NCI-H1436 (cell line): Measurements from ENCODE around the gene CHID1.

Source experiments
- DNase-seq: peaks from one replicate; lab custom pipeline; 2025; lab: John Stamatoyannopoulos, UW

Gene CHID1

DNA sequence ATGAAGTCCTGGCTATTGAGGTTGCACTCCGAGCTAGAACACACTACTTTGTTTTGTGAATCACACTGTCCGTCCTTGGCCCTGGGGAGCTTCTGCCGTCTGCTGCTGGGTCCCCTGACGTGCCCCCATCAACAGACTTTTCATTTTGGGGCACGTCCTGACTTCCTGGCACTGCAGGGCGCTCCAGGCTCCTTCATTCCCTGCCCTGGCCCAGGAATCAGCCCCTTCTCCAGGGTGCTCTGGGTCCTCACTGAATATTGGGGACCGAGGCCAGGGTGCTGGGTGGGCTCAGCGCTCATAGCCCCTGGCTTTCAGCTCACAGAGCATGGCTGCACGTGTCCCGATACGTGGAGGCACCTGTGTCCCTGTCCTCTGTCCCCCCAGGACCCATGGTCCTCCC lies 45.7 kb downstream of the CHID1 start:
- no peak for DNase-seq

- DNase-seq = no peak
These were observed 46.4 kb downstream of the CHID1 start for GRCh38 chr11:863910-864827.

DNA sequence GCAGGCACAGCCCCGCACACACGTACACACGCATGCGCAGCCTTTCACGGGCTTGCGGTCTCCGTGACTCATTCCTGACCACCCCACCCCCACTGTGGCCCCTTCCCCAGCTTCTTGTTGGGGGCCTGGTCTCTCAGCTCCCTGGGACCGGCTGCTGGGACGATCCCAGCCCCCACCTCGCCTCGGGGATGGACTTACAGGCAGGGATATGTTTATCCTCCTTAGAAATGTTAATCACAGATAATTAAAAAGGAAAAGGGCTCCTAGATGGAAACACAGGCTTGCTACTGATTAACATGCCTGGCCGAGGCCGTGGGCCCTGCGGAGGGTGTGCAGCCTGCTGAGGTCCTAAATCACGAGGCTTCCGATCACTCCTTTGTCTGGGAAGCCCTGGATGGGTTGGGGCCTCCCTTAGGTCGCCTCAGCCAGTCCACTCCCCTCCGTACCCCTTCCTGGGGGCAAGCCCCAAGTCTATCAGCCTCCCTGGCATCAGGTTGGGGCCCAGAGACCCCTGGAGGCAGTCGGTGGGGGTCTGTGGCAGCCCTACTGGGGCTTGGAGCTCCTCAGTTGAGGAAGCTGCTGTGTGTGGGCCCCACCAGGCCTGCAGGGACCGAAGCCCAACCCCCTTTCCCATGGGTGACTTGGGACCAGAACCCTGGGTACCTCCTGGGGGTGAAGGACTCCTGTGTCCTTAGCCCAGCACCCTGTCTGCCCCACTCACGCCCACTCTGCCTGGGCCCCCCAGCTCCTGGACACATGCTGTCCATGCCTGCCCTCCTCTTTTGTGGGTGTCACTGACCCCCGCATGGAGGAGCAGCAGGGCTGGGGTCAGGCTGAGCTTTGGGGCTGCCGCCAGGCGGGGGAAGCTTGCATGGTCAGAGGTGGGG lies 47.3 kb downstream of the CHID1 start:
- no peak for DNase-seq

DNA sequence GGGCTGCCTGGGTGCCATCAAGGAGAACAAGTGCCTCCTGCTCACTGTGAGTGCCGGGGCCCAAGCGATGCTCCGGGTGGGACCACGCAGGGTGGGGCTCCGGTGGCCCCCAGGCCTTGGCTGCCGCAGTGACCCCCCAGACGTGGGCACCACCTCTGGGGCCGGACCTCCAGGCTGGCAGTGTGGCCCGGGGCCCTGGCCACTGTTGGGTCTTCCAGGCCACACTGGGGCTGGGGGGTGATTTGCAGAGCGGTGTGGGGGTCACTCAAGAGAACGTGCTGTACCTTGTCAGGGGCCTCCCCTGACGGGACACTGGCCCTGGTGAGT lies 48.0 kb downstream of the CHID1 start:
- no peak for DNase-seq

DNA sequence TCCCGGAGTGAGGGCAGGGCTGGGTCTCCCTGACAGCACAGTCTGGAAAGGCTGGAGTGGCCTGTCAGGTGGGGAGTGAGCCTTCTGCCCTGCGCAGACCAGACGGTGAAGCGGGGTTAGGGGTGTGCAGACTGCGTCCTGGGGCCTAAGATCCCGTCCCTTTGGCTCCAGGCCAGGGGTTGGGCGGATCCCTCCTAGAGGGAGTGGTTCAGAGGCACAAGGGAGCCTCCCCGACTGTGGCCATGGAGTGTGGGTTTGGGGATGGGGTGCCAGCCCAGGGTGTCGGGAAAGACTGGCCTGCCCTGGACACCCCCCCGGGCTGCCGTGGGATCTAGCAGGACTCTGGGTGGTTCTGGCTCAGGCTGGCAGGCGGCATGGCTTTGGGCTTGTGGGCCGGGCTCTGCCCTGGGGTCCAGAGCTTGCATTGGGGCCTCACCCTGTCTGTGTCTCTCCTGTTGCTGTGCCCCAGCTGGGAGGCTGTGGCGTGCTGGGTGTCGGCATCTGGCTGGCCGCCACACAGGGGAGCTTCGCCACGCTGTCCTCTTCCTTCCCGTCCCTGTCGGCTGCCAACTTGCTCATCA lies 48.4 kb downstream of the CHID1 start:
- no peak for DNase-seq

DNA sequence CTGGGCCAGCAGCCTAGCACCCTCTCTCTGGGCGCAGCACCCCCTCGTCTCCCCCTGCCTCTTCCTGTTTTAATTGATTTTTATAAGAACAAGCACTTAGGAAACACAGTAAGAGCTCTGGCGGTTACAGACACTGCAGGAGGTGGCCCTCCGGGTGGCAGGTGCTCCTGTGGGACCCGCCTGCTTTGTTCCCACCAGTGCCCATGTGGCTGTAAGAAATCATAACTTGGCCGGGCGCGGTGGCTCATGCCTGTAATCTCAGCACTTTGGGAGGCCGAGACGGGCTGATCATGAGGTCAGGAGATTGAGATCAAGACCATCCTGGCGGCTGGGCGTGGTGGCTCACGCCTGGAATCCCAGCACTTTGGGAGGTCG lies 49.5 kb downstream of the CHID1 start:
- no peak for DNase-seq

DNA sequence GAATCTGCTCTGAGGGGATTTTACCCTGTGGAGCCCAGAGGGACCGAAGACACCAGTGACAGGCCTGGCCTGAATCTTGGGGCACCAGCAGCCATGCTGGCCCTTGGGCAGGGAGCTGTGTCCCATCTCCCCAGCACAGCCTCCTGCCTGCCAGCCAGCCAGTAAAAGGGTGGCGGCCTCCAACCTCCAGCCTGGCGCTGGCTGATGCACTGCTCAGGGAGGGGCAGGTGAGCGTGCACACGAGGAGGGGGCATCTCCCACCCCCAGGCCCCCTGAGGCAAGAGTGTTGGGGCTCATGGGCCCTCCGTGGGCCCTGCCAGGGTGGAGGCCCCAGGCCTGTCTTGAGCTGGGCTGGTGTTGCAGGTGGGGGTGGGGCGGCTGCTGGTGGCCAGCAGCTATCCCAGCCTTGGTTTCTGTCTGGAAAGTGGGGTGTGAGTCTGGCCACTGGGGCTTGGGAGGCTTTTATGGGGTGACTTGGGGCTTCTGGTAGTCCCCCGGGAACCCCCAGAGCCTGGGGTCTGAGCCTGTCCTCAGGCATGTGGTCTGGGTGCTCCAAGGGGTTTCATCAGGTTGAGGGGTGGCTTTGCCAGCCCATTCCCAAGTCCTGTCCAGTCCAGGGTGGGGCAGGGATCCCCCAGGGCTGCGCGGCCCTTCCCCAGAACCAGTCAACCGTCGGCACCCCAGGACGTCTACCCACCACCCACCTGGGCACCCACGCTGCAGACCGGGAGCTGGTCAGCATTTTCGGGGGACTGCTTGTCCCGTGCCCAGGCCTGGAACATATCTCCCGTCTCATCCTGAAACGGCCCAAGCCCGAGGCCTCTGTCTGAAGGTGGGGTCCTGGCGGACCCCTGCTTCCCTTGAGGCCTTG lies 50.1 kb downstream of the CHID1 start:
- no peak for DNase-seq

DNA sequence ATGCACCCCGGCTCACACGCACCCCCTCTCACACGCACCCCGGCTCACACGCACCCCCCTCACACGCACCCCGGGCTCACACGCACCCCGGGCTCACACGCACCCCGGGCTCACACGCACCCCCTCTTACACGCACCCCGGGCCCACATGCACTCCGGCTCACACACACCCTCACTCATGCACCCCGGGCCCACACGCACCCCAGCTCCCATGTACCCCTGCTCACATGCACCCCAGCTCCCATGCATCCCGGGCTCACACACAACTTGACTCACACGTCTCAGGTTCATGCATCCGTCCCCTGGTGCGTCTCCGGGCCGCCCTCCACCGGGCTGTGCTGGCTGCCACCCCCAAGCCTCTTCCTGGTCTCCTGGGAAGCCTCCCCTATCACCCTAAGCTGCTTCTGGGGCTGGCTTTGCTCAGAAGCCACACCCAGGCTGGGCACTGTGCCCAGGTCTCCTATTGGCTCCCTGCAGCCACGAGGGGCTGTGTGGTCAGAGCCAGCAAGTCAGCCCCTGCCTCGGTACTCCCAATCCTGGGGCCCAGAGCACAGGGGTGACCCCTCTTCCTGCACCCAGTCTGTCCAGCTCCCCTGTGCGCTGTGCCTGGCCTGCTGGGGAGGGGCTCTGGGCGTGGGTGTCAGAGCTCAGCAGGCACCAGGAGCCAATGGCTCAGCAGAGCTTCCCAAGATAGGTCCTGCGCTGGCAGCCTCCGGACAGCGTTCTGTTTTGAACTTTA lies 51.0 kb downstream of the CHID1 start:
- DNase-seq = peak; percentile 86

GRCh38 chr11:858762-859339 lies 51.8 kb downstream of the CHID1 start:
- no peak for DNase-seq

GRCh38 chr11:858053-858761 lies 52.4 kb downstream of the CHID1 start:
- no peak for DNase-seq

DNA sequence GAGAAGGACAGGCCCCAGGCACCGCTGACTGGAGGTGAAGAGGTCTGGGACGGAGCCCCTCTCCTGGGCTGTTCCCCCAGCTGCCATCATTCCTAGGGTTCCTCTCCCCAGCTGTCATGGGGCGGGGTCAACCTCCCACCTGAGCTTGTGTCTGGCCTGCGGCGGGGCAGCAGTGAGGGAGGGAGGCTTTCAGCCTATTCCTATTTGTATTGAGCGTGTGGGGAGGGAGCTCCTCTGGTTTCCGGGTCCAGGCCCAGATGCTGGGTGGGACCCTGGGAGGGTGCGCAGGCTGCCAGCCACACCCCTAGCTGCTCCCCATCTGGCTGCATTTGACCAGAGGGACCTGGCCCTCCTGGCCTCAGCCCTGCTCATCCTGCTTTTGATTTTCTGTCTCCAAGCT lies 54.2 kb downstream of the CHID1 start:
- no peak for DNase-seq

GRCh38 chr11:855796-856195 lies 54.8 kb downstream of the CHID1 start:
- DNase-seq = no peak

- no peak for DNase-seq
These were observed 55.3 kb downstream of the CHID1 start for GRCh38 chr11:855330-855674.

- DNase-seq = no peak
These were observed 55.8 kb downstream of the CHID1 start for GRCh38 chr11:854601-855329.

DNA sequence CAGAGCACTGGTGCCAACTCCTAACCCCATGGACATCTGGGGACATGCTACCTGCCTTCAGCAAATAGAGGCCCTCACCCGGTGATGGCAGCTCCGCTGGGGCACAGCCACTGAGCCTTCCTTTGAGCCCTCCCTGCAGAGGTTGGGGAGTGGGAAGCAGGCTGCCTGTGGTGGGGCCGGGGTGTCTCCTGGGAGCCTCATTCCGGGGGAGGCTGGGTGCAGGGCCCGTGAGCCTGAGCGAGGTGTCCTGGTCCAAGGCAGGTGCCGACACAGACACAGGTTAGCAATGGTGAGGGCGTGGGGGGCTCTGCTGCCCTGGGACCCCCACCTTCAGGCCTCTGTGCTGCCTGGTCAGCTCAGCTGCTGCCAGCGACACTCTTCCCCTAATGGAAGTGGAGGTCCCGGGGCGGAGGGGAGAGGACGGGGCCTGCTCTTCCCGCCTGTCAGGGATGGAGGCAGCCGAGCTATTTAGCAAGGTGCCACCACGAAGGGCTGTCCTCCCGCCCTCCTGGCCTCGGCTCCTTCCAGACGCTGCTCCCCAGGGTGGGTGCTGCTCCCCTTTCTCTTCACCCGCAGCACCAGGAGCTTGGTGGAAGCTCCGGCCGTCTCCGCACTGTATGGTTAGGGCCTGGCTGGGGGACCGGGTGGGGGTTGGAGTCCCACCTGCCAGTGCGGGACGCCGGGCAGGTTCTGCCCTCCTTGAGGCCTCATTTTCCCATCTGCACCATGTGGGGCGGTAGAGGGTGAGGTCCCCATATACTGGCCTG lies 56.7 kb downstream of the CHID1 start:
- no peak for DNase-seq

DNA sequence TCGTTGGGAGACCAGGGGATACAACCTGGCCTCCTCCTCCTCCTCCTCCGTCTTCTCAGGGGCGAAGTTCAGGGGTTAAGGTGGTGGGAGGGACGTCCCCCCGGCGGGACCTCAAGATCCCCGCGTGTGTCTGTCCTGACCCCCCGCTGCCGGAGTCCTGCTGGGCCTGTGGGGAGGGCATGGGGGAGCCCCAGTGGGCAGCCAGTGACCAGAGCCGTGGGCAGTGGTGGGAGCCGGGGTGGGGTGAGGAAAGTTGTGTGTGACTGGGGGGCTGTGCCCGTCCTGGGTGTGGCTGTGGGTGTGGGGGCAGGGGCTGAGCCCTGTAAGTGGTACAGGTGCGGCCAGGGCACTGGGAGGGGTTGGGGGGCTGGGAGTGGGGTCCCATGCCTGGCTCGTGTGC lies 57.8 kb downstream of the CHID1 start:
- DNase-seq = no peak

GRCh38 chr11:850775-851763 lies 59.5 kb downstream of the CHID1 start:
- no peak for DNase-seq
